ENCODE measurements around the gene EFNA5. TPM values are rescaled to one million over a fixed set of nuclear protein-coding genes. Genes with fewer than 3 reads are reported as not detected.

The EFNA5 gene
- polyA plus RNA-seq, 5 donors, result 17.4 to 26.5 (median 19.1) TPM

DNA sequence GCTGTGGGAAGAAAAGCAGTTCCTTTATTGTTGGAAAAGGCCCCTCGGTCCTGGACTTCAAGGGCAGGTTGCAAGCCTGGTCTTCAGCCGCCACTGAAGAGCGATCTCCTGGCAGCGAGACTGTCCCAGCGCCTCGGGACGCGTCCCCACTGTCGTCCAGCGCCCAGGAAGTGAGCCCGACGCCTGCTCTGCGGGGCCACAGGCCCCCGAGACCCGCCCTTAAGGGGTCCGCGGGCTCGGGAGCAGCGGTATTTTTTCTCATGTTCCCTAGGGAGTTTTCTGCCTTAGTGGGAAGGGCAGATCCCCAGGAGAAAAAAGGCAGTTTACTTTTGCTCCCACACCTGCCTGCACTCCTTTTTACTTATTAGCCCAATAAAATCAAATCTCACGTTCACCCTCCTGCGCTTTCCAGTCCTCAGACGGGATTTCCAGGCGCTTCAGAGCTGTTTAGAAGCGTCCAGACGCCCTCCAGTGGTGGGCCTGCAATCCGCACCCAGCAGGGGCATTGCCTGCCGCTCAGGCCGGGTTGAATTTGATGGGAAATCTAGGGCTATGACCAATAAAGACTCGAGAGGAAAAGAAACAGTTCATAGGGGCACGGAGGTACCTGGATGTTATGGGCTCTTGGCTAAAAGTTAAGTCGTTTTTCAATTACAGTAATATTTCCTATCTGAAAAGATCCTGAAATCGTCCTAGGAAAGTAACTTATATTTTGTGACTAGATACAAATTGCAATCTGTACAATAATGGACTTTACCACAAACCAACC lies 2.8 kb upstream of the EFNA5 start:
- DNase-seq, result peak; percentile 81 to 86

DNA sequence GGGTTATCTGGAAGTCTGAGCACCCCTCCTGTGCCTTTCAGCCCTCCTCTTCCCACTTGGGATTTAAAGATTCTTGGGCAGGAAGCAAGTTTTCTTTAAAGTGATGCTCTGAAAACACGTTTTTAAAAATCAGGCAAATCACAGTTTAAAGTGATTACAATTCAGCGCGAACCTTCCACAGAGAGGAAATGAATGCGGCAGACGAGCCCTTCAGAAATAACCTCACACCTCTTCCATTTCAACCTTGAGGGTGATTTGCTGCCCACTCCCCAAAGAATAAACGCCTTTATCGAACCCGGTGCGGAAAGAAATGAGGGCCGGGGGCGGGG lies 2.3 kb upstream of the EFNA5 start:
- no peak for DNase-seq

DNA sequence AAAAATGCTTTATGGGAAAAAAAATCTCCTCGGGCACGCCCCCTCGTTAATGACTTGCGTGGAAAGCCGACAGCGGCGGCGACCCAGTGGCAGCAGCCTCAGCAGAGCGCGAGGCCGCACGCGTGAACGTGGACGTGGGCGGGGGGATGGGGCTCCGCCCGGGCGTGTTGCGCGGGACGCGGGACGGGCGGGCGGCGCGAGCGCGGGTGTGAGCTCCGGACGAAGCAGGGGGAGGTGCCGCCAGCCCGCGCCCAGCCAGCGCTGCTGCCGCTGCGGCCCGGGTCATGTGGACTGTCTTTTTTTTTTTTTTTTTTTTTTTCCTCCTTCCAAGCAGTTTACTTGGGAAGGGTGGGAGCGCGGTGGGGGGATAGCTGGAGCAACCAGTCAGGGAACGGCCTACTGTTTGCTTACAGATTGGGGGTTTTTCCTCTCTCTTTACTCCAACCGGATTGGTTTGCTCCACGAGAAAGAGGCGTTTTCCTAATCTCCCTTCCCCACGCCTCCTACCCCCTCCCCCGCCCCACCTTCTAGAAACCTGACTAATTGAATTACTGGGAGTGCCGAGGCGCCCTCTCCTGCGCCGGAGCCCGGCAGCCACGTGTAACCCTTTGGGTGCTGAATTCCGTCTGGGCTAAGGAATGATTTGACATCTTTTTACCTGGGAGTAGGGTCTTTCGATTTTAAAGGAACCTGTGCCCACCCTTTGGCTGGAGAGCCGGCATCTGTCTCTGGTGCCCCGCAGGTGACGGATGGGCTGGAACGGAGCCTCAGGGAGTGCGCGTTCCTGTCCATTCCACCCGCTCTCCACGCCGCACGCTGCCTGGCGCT lies 1.7 kb upstream of the EFNA5 start:
- DNase-seq, result peak; percentile 90 to 91

DNA sequence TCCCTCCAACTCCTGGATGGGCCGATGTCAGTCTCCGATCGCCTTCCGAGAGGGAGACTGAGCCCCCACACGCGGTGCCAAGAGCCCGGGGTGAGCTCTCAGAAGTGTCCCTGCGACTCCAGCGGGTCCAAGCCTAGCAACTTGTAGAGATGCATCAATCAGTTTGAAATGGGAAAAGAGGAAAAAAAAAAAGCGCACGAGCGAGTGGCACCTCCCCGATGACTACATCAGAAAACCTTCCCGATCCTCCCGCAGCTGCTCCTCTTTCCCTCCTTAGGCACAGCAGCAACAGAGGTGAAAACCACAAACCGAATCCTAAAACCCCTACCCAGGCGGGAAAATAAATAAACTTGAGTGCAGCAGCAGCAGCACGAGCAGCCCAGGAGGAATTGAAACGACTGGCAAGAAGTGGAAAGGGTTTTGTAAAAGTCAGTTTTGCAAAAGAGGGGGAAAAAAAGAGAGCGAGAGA lies 1.0 kb upstream of the EFNA5 start:
- no peak for DNase-seq

DNA sequence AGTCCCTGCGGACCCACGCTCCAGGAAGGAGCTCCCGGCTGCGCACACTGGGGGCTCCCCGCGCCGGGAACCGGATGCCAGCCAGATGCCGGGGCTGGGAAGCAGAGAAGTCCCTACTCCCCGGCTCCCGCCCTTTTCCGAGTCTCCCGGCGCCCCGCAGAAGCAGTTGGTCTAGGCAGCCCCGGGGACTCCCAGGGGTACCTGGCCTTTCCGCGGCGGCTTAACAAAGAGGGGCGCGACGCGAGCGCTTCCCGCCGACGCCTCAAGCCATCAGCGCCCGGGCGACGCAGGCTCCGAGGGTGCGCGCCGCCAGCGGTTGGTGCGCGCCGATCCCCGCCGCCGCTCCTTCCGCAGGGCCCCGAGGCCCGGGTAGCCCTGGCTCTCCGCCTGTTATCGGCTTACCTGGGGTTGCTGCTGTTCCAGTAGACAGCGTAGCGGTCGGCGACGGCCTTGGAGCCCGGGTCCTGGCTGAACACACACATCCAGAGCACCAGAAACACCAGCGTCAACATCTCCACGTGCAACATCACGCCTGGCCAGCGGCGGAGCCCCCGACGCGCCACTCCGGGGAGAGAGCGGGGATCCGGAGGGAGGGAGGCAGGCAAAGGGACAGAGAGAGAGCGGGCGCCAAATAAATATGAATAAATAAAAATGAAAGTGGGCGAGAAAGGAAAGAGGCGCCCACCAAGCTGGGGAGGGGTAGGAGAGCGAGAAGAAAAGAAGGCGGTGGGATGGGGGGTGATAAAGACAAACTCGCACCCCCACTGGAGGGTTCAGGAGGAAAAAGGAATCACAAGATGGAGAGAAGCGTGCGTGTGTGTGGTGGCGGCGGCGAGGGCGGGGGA lies 428 bp downstream of the EFNA5 start:
- peak; percentile 42 to 61 for DNase-seq

DNA sequence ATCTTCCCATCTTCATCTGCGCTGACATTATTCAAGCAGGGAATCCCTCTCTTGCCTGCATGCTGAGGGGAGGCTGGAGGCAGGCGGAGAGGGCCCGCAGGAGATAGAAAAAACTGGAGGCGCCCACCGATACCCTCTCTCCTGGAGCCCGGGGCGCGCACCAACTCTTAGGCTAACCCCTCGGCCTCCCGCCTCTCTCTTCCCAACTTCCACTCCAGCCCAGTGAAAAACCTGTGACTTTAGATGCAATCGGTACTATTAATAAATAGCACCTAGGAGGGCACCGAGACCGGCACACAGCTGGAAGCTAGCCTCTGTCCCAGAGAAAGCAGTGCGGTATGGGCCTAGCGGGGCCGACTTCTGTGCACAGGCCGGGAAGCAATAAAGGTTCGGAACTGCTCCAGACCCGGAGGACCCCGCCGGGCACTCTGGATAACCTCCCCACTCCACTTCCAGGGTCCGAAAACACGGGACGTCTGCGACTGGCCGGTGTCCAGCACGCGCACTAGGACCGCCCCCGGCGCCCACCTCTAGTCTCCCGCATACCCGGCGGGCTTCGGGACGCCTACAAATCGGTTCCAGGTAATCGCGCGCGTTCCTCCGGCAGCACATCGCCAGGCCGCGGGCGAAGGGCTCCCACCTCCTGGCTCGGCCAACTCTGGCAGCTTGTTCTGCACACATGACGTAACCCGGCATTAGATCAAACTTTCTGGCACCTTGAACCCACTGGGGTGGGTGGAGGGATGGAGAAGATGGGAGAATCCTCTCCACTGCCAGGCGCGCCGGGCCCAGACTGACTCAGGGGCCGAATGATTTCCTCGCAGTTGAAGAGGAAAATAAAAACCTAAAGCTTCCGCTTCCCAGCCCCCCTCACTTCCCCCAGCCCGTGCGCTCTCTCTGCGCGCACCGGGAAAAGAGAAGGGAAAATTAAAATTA lies 1.4 kb downstream of the EFNA5 start:
- peak; percentile 45 to 56 for DNase-seq

DNA sequence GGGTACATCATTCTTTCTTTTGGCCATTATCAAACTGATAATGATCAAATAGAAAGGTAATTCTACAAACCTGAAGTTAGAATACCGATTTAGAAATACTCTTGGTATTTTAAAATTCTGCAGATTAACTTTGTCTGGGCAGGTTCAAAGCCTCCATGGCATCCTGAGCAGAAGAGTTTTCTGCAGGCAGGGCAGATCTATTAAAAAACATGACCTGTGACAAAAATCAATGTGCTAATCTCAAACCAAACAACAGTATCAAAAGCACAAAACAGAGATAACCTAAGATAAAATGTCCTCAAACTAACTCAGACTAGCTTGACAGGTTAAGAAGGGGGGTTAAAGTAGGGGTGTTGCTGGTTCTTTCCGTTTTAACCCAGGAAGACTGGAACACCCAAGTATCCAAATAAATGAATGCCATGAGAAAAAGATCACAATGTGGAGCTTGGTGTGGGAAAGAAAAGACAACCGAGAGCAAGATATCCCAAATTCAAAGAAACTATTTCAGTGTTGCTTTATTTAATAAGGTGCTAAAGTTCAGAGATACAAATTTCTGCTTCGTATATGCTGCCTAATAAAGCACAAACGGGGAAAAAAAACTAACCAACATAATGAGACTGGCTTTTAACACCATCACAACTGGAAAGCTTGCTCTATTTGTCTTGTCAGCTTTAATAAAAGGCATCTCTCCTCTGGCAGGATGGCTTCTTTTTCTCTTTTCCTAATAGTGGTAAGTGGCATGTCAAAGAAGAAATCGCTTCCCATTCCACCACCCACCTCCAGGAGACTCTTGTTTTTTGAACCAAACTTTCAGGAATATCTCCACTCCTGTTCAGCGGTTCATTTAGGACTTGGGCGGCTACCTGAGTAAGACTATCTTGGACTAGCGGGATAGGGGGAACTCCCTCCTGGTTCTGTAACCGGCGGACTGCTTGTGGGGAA lies 2.3 kb downstream of the EFNA5 start:
- no peak for DNase-seq

DNA sequence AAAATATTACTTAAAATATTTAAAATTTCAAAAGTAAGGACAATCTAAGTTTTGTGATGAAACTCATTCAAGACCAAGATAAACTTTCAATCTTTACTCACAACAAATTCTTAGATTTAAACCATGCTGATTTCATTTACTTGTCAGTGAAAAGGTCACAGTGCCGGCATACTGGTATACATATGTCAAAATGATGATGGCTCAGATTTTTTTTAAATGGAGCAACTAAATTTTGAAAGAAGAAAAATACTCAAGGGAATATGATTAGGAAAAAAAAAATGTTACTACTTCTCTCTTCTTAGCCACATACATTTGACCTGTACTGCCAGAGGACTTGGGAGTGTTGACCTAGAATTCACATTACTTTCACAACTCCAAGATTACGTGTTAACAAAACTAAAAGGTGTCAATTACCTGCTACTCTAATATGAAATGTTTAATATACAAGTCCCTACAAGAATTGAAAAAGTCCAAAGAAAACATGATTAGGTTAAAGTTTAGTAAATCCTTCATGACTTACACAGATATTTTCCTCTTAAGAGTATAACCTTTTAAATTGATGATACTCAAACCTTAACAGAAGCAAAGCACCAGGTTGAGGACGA lies 4.6 kb downstream of the EFNA5 start:
- no peak for DNase-seq

DNA sequence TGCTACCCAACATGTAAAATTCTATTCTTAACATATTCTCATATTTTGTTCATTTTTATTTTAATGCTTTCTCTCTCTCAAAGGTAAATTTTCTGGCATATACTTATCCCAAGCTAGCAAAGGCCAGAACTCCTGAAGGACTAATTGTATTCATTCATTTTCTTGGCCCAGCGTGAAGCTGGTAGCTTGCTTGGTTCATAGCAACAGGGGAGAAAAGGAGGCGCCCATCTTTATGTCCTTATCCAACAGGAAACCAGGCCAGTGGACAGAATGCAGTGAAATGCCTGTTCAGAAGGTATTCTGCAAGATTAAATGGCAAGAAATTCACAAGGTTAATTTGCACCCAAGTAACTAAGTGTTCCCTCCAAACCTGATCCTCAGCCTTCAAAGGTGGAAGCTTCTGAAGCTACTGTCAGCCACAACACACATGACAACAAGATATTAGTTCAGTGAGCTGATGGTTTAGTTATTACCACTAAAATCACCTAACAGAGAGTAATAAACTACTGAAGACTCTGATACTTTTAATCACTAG lies 5.6 kb downstream of the EFNA5 start:
- no peak for DNase-seq

DNA sequence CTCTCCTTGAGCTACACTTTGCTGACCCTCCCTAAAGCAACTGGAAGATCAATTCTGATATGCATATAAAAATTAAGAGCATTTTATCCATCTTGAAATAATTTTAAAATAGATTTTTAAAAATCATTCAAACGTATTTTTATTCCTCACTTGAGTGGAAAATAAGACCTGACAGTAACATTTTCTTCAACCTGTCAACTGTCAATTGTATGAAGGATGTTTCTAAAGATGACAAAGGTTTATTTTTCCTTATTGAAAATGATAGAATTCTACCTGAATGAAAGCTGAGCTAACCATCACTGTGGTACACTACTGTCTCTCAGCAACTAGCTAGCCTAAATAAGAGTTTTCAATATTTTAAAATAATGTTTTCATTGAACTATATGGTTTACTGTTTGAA lies 7.0 kb downstream of the EFNA5 start:
- DNase-seq, result no peak

DNA sequence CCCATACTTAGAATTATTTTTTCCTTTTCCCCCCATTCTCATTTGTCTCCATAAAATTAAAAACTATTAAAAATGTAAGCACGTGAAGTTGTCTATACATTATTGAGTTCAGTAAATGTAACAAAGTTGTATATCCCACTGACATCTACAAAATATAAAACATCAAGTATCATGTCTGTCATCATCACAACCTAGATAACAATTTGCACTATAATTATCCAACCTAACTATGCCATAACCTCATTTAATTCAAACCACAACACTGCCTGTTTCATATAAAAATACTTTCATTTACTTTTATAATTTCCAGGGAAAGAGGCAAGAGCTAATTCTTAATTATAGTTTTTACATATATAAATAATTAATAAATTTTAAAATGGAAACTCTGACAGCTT lies 9.1 kb downstream of the EFNA5 start:
- no peak for DNase-seq

DNA sequence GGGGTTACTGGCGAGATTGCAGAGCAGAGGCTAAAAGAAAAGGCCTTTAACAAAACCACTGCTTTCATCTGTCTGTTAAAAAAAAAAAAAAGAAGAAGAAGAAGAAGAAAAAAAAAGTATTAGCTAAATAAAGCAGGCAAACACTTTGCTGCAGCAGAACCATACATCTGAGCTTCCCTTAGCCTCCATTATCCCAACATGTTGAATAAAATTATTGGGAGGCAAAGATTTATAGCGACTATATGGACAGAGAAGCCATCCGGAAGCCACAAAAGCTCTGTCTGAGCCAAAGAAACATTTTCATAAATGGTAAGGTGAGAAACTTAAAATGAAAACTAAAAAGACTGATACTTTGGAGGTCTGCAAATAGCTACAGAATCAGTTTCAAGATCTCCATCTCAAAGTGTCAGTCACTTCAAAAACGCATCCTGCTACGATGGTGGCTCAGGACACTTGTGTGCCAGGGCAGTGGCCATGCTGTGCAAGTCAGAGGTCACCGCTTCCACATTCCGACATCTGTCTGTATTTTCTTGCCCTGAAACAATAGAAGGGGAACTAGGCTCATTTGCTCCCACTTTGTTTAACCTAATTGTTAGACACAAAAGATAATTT lies 9.6 kb downstream of the EFNA5 start:
- DNase-seq, result no peak

DNA sequence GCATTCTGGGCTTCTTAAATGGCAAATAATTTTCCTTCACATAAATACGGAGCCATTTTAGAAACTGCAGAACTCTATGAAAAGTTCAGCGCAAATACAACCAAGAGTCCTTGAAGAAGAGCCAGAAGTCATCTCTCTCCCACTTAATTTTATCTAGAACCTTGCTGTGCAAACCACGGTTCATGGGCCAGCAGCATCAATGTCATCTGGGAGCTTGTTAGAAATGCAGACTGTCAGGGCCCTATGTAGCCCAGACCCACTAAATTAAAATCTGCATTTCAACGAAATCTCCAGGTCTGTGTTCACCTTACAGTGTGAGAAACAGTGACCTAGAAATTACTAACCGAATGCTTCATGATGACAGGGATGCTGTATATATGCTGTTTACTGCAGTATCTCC lies 12.2 kb downstream of the EFNA5 start:
- DNase-seq, result no peak

DNA sequence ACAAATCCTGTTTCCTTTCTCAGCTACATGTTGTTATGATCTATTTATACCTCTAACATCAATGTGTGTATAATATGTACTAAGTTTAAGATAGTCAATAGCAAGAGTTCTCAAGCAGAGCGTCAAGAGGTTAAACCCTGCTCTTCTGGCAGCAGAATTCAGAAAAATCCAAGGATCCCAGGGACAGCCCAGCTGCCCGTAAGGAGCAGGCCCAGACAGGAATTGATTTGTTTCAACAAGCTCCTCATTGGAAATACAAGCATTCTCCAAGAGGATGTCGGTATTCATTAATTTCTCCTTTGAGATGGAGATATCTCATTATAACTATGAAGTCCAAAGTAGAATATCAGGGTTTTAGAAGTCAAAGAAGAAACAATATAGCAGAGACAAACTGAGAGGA lies 14.9 kb downstream of the EFNA5 start:
- no peak for DNase-seq

DNA sequence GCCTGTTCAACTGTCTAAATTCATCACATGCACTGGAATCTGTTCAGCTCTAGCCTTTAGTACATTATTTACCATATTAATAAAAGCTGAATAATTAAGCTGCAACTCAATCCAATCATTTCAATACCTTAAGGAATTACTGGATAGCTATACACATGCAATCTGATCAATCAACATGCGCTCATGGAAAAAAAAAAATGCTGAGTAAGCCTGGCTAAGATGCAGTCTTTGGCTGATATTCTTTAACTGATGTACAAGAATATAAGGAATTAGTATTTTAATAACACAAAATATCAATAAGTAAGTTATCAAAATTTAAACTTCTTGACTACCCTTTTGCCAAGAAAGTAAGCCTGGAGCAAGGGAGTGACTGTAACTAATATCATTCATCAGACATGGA lies 15.9 kb downstream of the EFNA5 start:
- DNase-seq, result no peak

DNA sequence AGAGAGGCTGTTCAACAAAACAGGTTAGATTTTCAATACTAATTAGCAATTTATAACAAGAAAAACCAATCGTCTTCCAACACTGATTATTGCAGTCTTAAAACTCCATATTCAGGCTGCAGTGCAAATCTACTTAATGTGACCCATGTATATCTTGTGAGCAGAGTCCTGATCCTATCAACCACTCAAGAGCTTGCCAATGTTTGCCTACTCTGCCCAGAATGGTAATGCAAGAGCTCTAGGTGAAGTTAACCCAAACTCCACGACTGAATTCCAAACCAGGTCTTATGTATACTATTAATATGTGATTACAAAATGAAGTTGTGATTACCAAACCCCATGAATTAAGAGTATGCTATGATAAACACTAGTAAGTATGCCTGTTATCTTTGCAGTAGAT lies 17.1 kb downstream of the EFNA5 start:
- no peak for DNase-seq

DNA sequence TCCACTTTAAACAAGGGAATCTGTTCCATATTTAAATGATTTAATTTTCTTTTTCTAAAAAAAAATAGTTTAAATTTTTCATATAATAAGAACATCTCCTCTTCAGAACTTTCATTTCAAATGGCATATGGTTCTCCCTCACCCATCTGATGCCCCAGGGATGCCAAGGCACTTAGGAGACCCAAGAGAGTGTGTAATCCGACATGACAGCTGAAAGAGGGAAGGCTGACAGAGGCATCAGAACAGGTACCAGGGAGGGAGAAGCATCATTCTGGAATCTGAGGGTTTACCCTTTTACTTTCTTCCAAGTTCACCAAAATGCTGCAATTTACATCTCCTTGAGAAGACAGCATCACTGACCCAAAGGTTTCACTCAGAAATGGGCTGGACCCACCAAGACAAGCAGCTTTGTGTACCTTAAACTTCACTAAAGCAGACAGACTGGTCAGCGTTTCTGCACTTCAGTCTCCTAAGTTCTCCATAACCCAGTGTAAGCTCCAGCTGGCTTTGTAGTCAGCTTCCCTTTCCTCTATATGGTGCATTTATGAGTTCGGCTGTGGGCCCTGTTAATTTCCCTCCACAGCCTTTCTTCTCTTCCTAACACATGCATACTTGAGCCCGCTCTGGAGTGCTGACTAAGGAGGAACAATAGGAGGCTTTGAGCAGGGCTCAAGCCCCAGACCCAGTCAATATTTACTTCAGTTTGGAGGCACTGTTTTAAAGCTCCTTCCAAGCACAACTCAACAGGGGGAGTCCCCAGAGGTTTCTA lies 17.7 kb downstream of the EFNA5 start:
- no peak for DNase-seq

DNA sequence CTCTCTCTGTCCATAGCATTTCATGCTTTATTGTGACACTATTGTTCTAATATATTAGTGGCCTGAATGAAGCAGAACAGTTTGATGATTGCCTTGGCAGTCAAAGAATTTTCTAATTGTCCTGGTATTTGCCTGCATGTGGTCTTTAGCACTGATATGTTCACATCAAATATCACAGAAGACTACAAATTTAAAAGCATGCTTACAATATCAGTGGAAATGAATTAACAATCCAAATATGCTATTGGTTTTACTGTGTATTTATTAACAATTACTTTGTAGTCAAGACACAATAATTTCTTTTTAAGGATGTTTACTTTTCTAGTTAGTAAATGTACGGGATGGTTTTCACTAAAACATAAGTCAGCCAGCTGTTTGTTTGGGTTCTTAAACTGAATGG lies 18.3 kb downstream of the EFNA5 start:
- peak; percentile 31 to 36 for DNase-seq

Measured in right lung (tissue), 5 donors.